ENCODE results near the gene PPFIBP2.

DNA sequence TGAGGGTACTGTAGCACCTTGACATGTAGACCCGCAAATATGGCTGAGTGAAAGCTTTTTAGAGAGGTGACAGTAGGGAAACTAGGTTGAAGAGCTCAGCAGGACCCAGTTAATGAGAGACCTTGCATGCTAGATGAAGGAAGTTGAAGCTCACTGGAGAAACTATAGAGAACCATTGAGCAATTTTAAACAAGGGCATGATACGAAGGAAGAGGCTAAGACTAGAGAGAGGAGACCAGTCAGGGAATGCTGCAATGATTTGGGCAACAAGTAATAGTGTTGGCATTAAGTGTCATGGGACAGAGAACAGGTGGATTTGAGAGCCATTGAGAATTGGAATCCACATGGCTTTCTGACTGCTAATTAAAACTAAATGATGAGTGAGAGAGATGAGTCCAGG is 24.4 kb upstream of the PPFIBP2 start:
- TF ChIP-seq, protein P1, sequence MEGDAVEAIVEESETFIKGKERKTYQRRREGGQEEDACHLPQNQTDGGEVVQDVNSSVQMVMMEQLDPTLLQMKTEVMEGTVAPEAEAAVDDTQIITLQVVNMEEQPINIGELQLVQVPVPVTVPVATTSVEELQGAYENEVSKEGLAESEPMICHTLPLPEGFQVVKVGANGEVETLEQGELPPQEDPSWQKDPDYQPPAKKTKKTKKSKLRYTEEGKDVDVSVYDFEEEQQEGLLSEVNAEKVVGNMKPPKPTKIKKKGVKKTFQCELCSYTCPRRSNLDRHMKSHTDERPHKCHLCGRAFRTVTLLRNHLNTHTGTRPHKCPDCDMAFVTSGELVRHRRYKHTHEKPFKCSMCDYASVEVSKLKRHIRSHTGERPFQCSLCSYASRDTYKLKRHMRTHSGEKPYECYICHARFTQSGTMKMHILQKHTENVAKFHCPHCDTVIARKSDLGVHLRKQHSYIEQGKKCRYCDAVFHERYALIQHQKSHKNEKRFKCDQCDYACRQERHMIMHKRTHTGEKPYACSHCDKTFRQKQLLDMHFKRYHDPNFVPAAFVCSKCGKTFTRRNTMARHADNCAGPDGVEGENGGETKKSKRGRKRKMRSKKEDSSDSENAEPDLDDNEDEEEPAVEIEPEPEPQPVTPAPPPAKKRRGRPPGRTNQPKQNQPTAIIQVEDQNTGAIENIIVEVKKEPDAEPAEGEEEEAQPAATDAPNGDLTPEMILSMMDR (IDR thresholded peaks at IDR 0.05) = no peak
- no peak for TF ChIP-seq POLR2A (IDR thresholded peaks at IDR 0.05)

All from esophagus squamous epithelium (tissue), 4 donors.